Left cardiac atrium (tissue), 4 donors: ENCODE results near the gene BNC2. TPM values are rescaled to one million over a fixed set of nuclear protein-coding genes. Genes with fewer than 3 reads are reported as not detected.

Source experiments
- ATAC-seq, 2 donors: fragments of 200-7000 bp; cut with Tn5 transposase; one replicate each; pipeline ENCODE4 v1.9.1; 2020; ENCODE audit warnings: mild to moderate bottlenecking in 2 of 2, moderate library complexity in 2 of 2
- DNase-seq: peaks from one replicate; pipeline ENCODE4 v3.0.0-alpha.2; 2020
- intact Hi-C, 2 donors: fragments of 100-400 bp; cut with DNase I; formaldehyde crosslinking; loops; one replicate each; pipeline versions ENCODE4 v1.14.1 to v1.15.1; 2022 to 2023
- total RNA-seq, 2 donors: library from RNA; stranded (reverse); fragmentation: NEBNext Ultra II Directional; extraction: Animal tissue kit (Norgen Biotek cat#: 25700); gene quantifications; one replicate each; pipeline ENCODE4 v1.2.1, GENCODE V29; 2021
- donor health status: DM: no; HTN: yes; CAD: no.
- donor health status: DM: no; HTN: yes; CAD: no; lungs with severe emphysema.
- donor health status: DM: yes; HTN: yes; CAD: no.
- donor health status: Dilated cardiomyopathy.

BNC2 gene
- total RNA-seq, 2 donors from 2014 or later = 55.1 to 100.0 TPM

- DNase-seq = no peak
- intact Hi-C loops = no loop called here
- no peak for ATAC-seq
Measured at GRCh38 chr9:16775330-16775729, 95.1 kb downstream of the BNC2 start.

- DNase-seq (no peak), ATAC-seq (no peak)
- intact Hi-C loops = no loop called here
Measured at GRCh38 chr9:16773617-16774016, 96.9 kb downstream of the BNC2 start.

GRCh38 chr9:16773116-16773515 is 97.4 kb downstream of the BNC2 start:
- intact Hi-C loops = no loop called here
- ATAC-seq (no peak), DNase-seq (no peak)

- ATAC-seq = no peak
- intact Hi-C loops = no loop called here
- no peak for DNase-seq
Measured at GRCh38 chr9:16771356-16771755, 99.1 kb downstream of the BNC2 start.

- no peak for ATAC-seq
- DNase-seq = no peak
- intact Hi-C loops = no loop called here
Measured at GRCh38 chr9:16769291-16769690, 101.2 kb downstream of the BNC2 start.

GRCh38 chr9:16768816-16769215 is 101.7 kb downstream of the BNC2 start:
- DNase-seq (no peak), ATAC-seq (no peak)
- intact Hi-C loops = no loop called here

- DNase-seq = no peak
- no peak for ATAC-seq
- intact Hi-C loops = no loop called here
Measured at GRCh38 chr9:16767366-16767765, 103.1 kb downstream of the BNC2 start.

GRCh38 chr9:16763946-16764345 is 106.5 kb downstream of the BNC2 start:
- ATAC-seq (no peak), DNase-seq (no peak)
- intact Hi-C loops = no loop called here

GRCh38 chr9:16755467-16756160 is 114.9 kb downstream of the BNC2 start:
- DNase-seq (no peak), ATAC-seq (no peak)
- intact Hi-C loops = no loop called here

- intact Hi-C loops = no loop called here
- DNase-seq = no peak
- ATAC-seq = no peak
Measured at GRCh38 chr9:16754662-16755061, 115.8 kb downstream of the BNC2 start.

- DNase-seq (no peak), ATAC-seq (no peak)
- intact Hi-C loops = no loop called here
Measured at GRCh38 chr9:16753256-16753655, 117.2 kb downstream of the BNC2 start.

GRCh38 chr9:16752601-16753000 is 117.9 kb downstream of the BNC2 start:
- peak in 1 of 2 donors; percentile 27 for ATAC-seq
- intact Hi-C loops = no loop called here
- DNase-seq = no peak

- ATAC-seq (no peak), DNase-seq (no peak)
- intact Hi-C loops = no loop called here
Measured at GRCh38 chr9:16750553-16750952, 119.9 kb downstream of the BNC2 start.

GRCh38 chr9:16745359-16745758 is 125.1 kb downstream of the BNC2 start:
- DNase-seq = no peak
- intact Hi-C loops = no loop called here
- no peak for ATAC-seq

- DNase-seq = no peak
- ATAC-seq = peak in 1 of 2 donors; percentile 81
- intact Hi-C loops = no loop called here
Measured at GRCh38 chr9:16744394-16744793, 126.1 kb downstream of the BNC2 start.

GRCh38 chr9:16743375-16743774 is 127.1 kb downstream of the BNC2 start:
- no peak for ATAC-seq
- intact Hi-C loops = no loop called here
- no peak for DNase-seq

GRCh38 chr9:16735001-16735400 is 135.5 kb downstream of the BNC2 start:
- intact Hi-C loops = no loop called here
- ATAC-seq = no peak

GRCh38 chr9:16732546-16732945 is 137.9 kb downstream of the BNC2 start:
- no peak for ATAC-seq
- intact Hi-C loops = no loop called here
- no peak for DNase-seq

More at GRCh38 chr9:16735001-16735400, 135.5 kb downstream of the BNC2 start:
- no peak for DNase-seq

- ATAC-seq (no peak), DNase-seq (no peak)
- intact Hi-C loops = no loop called here
Measured at GRCh38 chr9:16730162-16730561, 140.3 kb downstream of the BNC2 start.

GRCh38 chr9:16729651-16730050 is 140.8 kb downstream of the BNC2 start:
- intact Hi-C loops = loop anchor here in 1 of 2 donors (5.0 to 10.0 kb wide), 2 partner anchors 138 to 395 kb away; no protein-coding TSS in a partner anchor
- DNase-seq (no peak), ATAC-seq (no peak)

GRCh38 chr9:16728137-16728508 is 142.3 kb downstream of the BNC2 start:
- intact Hi-C loops = loop anchor here in 1 of 2 donors (5.0 to 10.0 kb wide), 2 partner anchors 139 to 393 kb away; no protein-coding TSS in a partner anchor
- peak in 1 of 2 donors; percentile 2 for ATAC-seq

More at GRCh38 chr9:16728137-16728508, 142.3 kb downstream of the BNC2 start:
- DNase-seq = no peak
